ENCODE results near the gene APCS.

APCS gene, protein sequence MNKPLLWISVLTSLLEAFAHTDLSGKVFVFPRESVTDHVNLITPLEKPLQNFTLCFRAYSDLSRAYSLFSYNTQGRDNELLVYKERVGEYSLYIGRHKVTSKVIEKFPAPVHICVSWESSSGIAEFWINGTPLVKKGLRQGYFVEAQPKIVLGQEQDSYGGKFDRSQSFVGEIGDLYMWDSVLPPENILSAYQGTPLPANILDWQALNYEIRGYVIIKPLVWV

DNA sequence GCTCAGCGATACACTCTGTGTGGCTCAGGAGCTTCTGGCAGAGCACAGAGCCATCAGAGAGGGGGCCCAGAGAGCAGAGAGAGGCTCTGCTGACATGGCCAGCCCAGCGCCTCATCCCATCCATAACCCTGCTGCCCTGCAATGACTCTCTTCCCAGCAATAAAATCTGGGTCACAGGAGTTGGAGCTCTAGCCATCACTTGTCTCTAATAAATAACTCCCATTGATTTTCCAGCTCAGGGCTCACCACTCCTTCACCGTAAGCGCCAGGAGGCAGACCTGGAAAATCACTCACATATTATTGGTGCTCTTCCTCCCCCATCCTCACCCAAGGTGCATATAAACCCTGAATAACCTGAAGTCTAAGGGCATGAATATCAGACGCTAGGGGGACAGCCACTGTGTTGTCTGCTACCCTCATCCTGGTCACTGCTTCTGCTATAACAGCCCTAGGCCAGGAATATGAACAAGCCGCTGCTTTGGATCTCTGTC lies at the start of gene APCS:
TSS of gene APCS (plus strand) at position 366 of the 491 bp plus-strand sequence. CDS start at position 462, 96 bp downstream.
- no peak for DNase-seq

- no peak for DNase-seq
Observed at GRCh38 chr1:159548126-159548525, 39.5 kb upstream of the APCS start.

DNA sequence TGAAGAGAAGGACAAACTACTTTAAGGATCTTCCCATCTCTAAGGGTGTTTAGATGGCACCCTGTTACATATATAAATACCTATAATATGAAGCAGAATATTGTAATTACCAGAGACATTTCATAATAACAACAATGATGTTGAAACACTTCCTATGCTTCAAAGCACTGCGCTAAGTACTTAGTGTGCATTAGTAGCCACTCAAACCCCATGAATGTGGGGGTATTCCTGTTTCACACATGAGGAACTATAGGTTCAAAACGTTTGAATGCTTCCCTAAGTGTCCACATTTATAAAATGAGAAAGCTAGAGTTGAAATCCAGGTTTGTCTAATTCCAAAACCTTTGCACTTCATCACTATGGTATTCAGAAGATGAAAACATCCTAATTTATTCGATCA lies 33.4 kb upstream of the APCS start:
- DNase-seq: no peak

GRCh38 chr1:159554696-159555095 lies 32.9 kb upstream of the APCS start:
- no peak for DNase-seq

- DNase-seq: no peak
Observed at GRCh38 chr1:159556931-159557369, 30.7 kb upstream of the APCS start.

GRCh38 chr1:159560599-159560998 lies 27.0 kb upstream of the APCS start:
- no peak for DNase-seq

GRCh38 chr1:159561497-159561896 lies 26.1 kb upstream of the APCS start:
- no peak for DNase-seq

DNA sequence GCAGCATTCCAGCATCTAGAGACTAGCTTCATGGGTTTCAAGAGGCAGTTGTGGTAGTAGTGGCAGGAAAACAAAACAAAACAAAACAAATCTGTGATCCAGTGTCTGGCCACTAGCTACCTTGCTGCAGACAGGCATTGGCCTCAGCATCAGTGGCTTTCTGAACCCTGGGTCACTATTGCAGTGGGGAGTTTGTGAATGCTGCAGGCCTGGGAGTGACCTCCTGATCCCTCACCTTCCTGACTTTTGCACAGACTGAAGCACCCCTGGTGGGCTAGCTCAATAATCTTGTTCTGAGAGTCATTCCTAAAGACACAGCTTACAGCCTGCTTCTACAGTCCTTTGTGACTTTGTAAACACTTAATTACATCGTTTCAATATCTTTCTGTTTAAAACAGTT lies 24.9 kb upstream of the APCS start:
- no peak for DNase-seq

DNA sequence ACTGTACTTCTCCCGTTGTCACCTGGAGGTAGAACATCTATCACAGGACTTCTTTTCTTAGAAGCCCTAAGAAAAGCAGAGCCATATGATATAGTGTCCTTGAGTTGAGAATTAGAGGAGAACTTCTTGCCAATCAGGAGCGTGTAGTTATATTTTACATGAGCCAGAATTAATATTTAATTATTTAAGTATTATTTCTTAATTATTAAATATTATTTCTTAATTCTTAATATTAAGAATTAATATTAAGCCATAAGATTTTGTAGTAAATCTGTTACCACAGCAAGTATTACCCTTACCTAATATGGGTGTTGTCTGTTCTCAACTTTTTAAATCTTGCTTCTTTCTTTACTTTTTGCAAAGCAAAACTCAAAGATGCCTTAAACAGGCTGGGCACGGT lies 10.2 kb upstream of the APCS start:
- DNase-seq: no peak

GRCh38 chr1:159580340-159580739 lies 7.3 kb upstream of the APCS start:
- no peak for DNase-seq

DNA sequence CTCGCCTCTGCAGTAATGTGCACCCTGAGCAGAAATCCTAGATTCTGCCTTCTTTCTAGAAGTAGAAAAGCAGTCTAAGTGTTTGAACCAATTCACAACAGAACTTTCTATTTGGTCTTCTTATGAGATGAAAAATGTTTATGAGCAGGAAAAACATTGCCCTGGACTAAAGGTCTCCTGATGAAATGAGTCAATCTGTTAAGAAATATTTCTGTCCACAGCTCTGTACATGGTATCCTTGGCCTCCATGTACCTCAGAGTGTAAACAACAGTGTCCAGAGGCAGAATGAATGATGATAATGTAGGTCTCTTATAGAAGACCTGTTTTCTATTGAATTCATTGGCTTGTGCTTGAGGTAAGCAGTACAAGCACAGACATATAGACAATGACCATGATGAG lies 6.2 kb upstream of the APCS start:
- DNase-seq: no peak

DNA sequence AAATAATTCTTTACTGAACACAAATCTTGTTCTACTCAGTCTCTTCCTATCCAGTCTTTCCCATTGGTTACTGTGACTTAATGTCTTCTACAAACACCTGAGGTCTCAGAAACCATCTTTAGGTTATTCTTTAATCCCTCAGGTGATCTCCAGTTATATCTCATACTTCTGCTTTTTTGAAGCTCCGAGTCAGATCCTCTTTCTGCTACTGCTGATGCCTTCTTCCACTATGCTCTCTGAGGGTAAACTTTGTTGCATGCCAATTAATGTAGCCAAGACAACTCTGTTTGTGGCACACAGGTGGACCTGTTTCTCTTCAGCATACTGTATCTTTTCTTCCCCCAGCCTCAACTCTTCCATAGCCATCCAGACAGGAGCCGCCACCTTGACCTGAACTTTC lies 3.1 kb upstream of the APCS start:
- DNase-seq: no peak

DNA sequence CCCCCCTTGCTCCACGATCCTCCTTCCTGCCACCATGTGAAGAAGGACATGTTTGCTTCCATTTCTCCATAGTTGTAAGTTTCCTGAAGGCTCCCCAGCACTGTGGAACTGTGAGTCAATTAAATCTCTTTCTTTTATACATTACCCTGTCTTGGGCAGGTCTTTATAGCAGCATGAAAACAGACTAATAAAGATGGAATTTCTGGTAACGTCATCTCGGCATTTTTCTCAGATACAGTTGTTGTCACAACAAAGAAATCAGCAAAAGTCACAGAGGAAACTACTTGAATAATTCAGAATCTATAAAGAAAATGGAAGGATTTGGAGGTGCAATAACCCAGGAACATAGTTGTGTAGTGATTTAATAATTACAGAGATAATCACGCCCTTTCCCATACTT lies 4.4 kb downstream of the APCS start:
- DNase-seq: no peak

DNA sequence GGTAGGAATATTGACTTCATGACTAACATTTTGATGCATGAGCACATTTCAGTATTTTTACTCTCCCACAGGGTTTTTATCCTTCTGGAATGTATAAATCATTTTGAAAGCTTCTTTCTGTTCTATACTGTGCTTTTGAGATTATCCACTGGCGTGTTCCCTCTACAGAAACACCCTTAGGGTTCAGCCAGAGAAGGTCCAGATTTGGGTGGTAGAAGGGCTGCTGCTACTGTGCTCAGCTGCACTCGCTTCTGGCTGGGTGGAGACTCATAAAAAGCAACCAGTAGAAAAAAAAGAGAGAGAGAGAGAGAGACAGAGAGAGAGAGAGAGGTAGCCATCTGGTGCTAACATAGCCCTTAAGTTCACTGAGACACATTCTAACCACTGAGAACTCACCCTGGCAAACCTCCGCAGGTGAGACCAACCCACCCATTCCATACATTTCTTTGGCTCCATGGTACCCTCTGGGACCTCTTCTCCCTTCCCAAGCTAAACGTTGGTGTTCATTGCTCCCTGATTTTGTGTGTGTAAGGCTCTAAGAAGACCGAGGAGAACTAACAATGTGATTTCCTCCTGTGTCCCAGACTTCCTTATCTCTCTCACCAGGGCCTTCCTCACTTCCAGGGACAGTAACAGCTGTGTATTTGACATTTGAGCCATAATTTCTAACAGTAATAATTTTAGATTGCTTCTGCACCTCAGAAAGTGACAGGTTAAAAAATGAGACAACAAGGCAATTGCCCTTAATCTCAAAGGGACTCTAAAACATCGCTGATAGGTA lies 7.2 kb downstream of the APCS start:
- DNase-seq: no peak

- no peak for DNase-seq
Observed at GRCh38 chr1:159598196-159598595, 10.6 kb downstream of the APCS start.

DNA sequence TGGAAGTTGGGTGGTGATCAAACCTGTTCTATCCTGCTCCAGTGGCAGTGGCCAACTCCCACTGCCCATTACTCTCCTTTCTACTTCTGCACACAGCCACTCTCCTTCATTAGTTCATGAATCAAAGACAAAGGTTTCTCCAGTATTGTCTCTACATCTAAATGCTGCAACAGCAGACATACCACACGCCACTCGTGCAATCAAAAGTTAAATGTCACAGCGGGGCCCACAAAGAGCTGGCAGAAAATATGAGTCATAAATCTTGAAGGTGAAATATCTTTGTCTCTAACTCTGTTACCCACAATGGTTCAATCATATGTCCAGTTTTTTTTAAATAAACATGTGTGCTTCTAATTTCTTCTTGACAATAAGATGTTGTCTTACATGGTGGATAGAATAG lies 13.3 kb downstream of the APCS start:
- DNase-seq: no peak

- no peak for DNase-seq
Observed at GRCh38 chr1:159602501-159602999, 14.9 kb downstream of the APCS start.

GRCh38 chr1:159612211-159612885 lies 24.7 kb downstream of the APCS start:
- no peak for DNase-seq

DNA sequence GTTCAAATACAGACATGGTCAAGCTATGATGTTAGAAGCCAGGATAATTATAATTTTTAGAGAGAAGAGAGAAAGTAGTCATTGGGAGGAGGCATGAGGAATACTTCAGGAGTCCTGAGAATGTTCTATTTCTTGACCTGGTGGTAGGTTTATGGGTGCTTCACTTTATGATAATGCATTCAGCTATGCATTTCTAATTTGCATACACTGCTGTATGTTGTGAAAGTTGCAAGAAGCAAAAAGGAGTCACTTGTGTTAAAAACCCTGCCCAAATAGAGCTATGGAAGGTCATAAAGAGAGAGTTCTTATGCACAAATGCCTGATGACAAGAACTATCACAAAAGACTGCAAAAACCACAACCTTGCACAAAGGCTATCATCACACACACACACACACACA lies 45.3 kb downstream of the APCS start:
- no peak for DNase-seq
